Measurements from ENCODE around the gene TMEM181.
"Not testable (repeated sequence)": the region's sequence is repeated elsewhere in the genome, so short reads cannot be mapped to it uniquely, and the experiment has no call there.

TMEM181 gene

DNA sequence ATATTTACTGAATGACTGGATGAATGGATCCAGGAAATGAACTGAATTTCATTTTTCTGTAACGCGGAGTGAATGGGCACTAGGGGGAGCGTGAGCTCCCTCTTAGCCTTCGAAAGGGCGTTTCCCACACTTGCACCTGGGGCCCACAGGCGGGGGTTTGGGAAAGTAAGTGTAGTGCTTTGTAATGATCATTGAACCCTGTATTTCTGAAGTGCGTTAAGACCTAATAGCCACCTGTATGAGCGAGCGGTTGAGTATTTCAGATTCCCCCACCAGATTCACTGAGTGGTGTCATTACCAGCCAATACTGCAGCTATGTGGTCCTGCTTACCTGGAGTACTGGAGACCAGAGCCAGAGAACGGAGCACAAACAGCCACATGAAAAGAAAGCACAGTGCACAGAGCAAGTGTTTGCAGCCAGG, 100.5 kb downstream of the TMEM181 start:
- no peak for DNase-seq (ENCODE audit: low read depth in 2 of 2)

- DNase-seq (ENCODE audit: low read depth in 2 of 2) = no peak
Measured at GRCh38 chr6:158661156-158661685, 101.3 kb downstream of the TMEM181 start.

- DNase-seq (ENCODE audit: low read depth in 2 of 2) = no peak
Measured at GRCh38 chr6:158662607-158662953, 102.7 kb downstream of the TMEM181 start.

DNA sequence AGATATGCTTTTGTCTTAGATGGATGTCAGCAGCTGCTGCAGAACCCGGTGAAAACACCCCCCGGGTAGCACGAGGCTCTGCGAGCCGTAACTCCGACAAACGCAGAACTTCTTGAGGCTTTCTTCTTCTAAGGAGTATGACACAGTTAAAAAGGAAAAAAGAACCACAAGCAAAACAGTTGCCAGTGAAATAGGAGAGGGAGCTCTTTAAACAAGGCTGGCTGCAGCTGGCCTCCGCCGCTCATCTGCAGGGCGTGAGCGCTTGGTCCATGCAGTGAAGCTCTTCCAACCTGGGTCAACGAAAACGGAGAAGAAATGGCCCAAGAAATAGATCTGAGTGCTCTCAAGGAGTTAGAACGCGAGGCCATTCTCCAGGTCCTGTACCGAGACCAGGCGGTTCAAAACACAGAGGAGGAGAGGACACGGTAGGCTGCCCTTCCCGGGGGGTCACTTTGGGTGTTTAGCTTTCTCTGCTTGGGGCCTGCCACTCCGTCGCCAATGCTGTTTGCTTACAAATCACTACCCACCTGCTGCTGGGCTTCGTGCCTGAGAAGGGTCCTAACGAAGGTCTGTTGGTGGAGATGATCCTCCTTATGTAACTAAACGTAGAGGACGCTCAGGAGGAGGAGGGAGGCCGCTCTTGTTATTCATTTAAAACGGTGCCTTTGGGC, 103.2 kb downstream of the TMEM181 start:
- no peak for DNase-seq (ENCODE audit: low read depth in 2 of 2)

DNA sequence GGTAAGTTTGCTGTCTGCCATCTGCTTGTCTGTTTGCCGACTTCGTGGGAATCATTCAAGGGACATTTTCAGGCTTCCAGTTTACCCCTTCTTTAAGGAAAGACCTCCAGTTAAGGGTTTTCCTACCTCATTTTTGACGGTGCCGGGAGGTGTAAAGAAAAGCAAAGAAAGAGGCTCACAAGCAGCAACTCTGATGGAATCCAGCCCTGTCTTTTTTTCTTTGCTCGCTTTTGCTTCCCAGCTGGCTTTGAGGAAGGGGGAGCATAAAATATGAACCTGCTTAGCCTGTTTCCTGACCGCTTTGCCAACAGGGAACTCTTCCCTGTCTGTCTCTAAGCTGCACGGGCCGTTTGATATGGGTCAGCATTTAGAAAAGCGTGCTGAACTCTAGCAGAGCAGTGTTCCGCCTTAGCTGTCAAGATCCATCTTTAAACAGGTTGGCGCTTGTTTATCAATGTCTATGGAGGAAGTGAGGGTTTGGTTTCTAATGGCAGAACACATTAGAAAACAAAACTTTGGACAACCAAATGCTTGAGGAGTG, 103.8 kb downstream of the TMEM181 start:
- no peak for DNase-seq (ENCODE audit: low read depth in 2 of 2)

GRCh38 chr6:158665332-158665731, 105.4 kb downstream of the TMEM181 start:
- no peak for DNase-seq (ENCODE audit: low read depth in 2 of 2)

DNA sequence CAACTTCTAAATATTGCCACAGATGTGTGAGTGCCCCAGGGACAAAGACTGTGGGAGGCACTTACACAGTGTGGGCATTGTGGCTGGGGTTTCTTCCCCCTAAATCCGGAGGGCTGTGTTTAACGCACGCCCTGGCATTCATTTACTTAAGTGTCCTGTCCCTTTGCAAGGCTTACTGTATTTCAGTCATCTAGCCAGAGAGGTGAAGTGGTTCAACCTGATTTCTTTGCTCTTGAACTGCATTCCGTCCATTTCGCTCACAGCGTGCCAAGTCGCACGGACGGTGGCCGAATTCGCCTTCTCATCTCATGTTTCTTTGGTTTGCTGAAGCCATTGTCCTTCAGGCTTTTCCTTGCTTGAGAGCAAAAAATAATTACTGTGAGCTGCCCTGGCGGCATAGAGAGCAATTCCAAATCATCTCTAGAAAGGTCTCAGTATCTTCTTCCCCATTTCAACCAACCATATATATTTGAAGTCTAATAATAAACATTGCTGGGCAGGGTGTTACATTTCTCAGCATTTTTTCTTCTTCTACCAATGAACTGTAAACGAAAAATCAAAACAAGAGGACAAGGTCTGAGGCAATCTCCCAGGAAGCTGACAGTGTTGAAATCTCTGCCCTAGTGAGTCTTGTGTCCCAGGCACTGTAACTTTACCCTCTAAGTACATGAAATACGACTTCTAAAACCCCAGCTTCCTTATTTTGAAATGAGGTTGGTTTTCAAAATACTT, 106.9 kb downstream of the TMEM181 start:
- no peak for DNase-seq (ENCODE audit: low read depth in 2 of 2)

DNA sequence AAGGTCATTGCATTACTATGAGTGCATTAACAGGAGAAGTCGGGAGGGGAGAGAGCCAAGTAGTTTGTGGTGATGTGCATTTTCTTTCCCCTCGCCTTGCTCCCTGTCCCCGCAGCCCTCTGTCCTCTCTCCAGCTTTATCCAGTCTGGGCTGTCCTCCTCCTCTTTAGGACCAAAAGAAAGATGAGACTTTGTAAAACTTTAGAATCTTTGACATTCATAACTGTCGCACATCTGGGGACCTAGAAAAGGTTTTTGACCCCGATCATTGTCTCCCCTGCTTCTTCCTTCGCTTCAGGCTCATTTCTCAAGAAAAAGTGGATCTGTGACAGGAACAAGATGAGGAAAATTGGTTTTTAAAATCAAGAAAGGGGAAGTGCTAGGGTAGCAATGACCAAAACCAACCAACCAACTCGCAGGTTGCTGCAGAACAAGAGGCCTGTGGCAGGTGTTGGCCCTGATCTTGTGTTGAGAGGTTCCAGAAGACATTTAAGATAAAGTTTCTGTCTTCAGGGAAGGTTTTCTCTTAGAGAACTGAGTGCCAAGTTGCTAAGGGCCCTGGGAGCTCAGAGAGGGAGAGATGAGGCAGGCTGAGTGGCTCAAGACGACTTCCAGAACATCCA, 107.6 kb downstream of the TMEM181 start:
- no peak for DNase-seq (ENCODE audit: low read depth in 2 of 2)

GRCh38 chr6:158668707-158669103, 108.8 kb downstream of the TMEM181 start:
- no peak for DNase-seq (ENCODE audit: low read depth in 2 of 2)

- DNase-seq (ENCODE audit: low read depth in 2 of 2) = no peak
Measured at GRCh38 chr6:158669145-158670035, 109.5 kb downstream of the TMEM181 start.

- not testable (repeated sequence) for DNase-seq (ENCODE audit: low read depth in 2 of 2)
Measured at GRCh38 chr6:158672119-158672518, 112.2 kb downstream of the TMEM181 start.

- DNase-seq (ENCODE audit: low read depth in 2 of 2) = no peak
Measured at GRCh38 chr6:158672726-158673125, 112.8 kb downstream of the TMEM181 start.

DNA sequence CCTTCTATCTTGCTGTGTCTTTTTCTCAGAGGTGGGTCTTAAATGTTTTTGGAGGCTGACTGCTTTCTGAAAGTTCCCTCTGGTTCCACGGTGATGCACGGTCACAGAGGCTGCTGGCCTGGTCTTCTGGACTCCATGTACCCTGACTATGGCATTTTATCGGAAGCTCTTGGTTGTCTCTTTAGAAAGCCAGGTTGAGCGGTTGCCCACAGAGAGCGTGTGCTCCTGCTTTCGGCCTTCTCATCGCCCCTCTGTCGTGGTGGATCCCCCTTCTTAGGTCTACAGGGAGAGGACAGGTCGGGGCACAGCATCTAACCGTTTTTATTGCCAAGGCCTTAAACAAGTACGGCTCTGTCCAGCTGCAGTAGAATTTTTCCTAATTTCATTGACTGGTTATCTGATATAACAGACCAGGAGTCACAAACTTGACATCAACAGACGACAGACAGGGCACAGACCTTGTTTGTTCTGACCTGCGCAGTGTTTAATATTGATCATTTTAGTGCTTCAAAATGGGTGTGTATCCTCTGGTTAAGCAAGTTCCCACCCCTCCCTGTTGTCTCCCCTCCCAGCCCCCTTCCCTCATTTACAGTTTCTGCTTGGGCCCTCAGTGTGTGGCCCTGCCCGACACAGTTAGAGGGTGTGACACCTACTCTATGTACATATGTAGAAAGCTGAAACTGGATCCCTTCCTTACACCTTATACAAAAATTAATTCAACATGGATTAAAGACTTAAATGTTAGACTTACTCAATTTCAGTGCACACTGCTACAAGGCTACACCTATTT, 114.6 kb downstream of the TMEM181 start:
- no peak for DNase-seq (ENCODE audit: low read depth in 2 of 2)

GRCh38 chr6:158677094-158677493, 117.2 kb downstream of the TMEM181 start:
- not testable (repeated sequence) for DNase-seq (ENCODE audit: low read depth in 2 of 2)

- DNase-seq (ENCODE audit: low read depth in 2 of 2) = no peak
Measured at GRCh38 chr6:158677906-158678578, 118.2 kb downstream of the TMEM181 start.

DNA sequence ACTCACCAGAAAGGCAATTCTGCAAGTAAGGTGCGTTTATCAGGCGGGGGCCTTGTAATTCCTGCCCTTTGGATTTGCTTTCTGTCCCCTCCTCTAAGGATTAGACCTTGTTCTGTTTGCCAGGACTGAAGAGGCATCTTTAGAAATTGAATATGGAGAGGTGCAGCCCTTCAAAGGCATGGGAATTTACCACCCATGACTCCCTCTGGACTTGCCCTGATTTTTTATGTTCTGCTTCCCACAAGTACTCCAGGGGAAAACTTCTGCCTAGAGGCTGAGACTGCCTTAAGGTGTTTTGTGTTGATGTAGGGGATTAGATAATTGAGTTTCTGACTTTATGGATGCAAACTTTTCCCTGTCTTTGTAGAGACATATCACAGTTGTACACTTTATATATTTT, 120.1 kb downstream of the TMEM181 start:
- no peak for DNase-seq (ENCODE audit: low read depth in 2 of 2)

DNA sequence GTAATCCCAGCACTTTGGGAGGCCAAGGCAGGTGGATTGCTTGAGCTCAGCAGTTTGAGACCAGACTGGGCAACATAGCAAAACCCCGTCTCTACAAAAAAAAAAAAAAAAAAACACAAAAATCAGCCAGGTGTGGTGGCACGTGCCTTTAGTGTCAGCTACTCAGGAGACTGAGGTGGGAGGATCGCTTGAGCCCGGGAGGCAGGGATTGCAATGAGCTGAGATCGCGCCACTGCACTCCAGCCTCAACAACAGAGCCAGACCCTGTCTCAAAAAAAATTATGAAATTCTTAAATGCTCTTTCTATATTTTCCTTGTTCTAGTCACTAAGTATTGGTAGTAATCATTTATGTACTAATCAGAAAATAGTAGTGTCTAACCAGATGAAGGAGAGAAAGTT, 120.6 kb downstream of the TMEM181 start:
- no peak for DNase-seq (ENCODE audit: low read depth in 2 of 2)

- no peak for DNase-seq (ENCODE audit: low read depth in 2 of 2)
Measured at GRCh38 chr6:158684311-158684710, 124.4 kb downstream of the TMEM181 start.

- no peak for DNase-seq (ENCODE audit: low read depth in 2 of 2)
Measured at GRCh38 chr6:158684745-158685324, 124.9 kb downstream of the TMEM181 start.
